Mammary epithelial cell (primary cell): ENCODE measurements around the gene SIRT1.

Experiments
- CTCF ChIP-seq, 2 donors: IDR thresholded peaks in 1 of 2; conservative IDR thresholded peaks in 1 of 2; 2 replicates each; pipeline ENCODE4 v1.5.1; 2011 to 2012; ENCODE audit warnings: inconsistent platforms in 2 of 2, low read length in 2 of 2, mild to moderate bottlenecking in 2 of 2, control low read depth in 1 of 2, low read depth in 1 of 2; ENCODE audit not compliant: insufficient read depth in 1 of 2; ENCODE audit errors: extremely low read depth in 1 of 2
- EZH2 ChIP-seq: IDR thresholded peaks from 2 replicates; pipeline ENCODE4 v1.6.1; 2012; ENCODE audit warnings: low read length, inconsistent platforms, borderline replicate concordance

- TF ChIP-seq CTCF (conservative IDR thresholded peaks at IDR 0.05 in 1 of 2, IDR thresholded peaks at IDR 0.05 in 1 of 2; ENCODE audit: extremely low read depth in 1 of 2, insufficient read depth in 1 of 2, low read depth in 1 of 2, low read length in 2 of 2) (no peak), EZH2 (no peak)
Measured at GRCh38 chr10:67841737-67842136, 42.7 kb upstream of the SIRT1 start.
